ENCODE data around the gene DLX1.

DLX1 gene

GRCh38 chr2:172096626-172097547 lies 11.6 kb downstream of the DLX1 start:
- H3K9me2 ChIP-seq (replicated peaks; ENCODE audit: control insufficient read depth, low read length), result no peaks in the 10 kb centered on the region
- H3K4me3 ChIP-seq (ENCODE audit: low read length), result peak overlapping the region; percentile 79
- no peaks in the 10 kb centered on the region for H3K9me3 ChIP-seq (ENCODE audit: control insufficient read depth, insufficient read depth, low read length)
- H3K79me2 ChIP-seq (ENCODE audit: control insufficient read depth, low read length), result no peaks in the 10 kb centered on the region
- peak overlapping the region; percentile 89 for H3K4me2 ChIP-seq (ENCODE audit: low read length)
- no peak overlapping the region for H3K27ac ChIP-seq (ENCODE audit: low read depth, low read length)
- TF ChIP-seq CTCF (IDR thresholded peaks at IDR 0.05; ENCODE audit: low read depth, low read length, poor library complexity, severe bottlenecking) (no peak), EZH2phosphoT487 (IDR thresholded peaks at IDR 0.05; ENCODE audit: borderline replicate concordance, low read length) (peak; percentile 80; the same call in 1 of the 2 replicates)
- no peaks in the 10 kb centered on the region for H3K36me3 ChIP-seq (ENCODE audit: control insufficient read depth, low read length)
- peaks cover 99% of the 10 kb centered on the region for H3K27me3 ChIP-seq (ENCODE audit: control insufficient read depth, low read length)
- H3K4me1 ChIP-seq (ENCODE audit: control insufficient read depth, low read length), result peaks cover 64% of the 10 kb centered on the region
- H3F3A ChIP-seq (ENCODE audit: control insufficient read depth, insufficient read depth), result peaks cover 12% of the 10 kb centered on the region
- peaks cover 16% of the 10 kb centered on the region; the same call in 1 of the 2 replicates for H4K20me1 ChIP-seq (ENCODE audit: control insufficient read depth, insufficient read depth, low read depth, low read length)

- no peaks in the 10 kb centered on the region for H3K79me2 ChIP-seq (ENCODE audit: control insufficient read depth, low read length)
- peaks cover 16% of the 10 kb centered on the region; the same call in 1 of the 2 replicates for H4K20me1 ChIP-seq (ENCODE audit: control insufficient read depth, insufficient read depth, low read depth, low read length)
- no peak overlapping the region for H3K27ac ChIP-seq (ENCODE audit: low read depth, low read length)
- TF ChIP-seq CTCF (IDR thresholded peaks at IDR 0.05; ENCODE audit: low read depth, low read length, poor library complexity, severe bottlenecking) (no peak), EZH2phosphoT487 (IDR thresholded peaks at IDR 0.05; ENCODE audit: borderline replicate concordance, low read length) (no peak)
- no peak overlapping the region for H3K4me3 ChIP-seq (ENCODE audit: low read length)
- no peak overlapping the region for H3K4me2 ChIP-seq (ENCODE audit: low read length)
- no peaks in the 10 kb centered on the region for H3K9me2 ChIP-seq (replicated peaks; ENCODE audit: control insufficient read depth, low read length)
- no peaks in the 10 kb centered on the region for H3K9me3 ChIP-seq (ENCODE audit: control insufficient read depth, insufficient read depth, low read length)
- peaks cover 70% of the 10 kb centered on the region for H3K4me1 ChIP-seq (ENCODE audit: control insufficient read depth, low read length)
- H3K27me3 ChIP-seq (ENCODE audit: control insufficient read depth, low read length), result peaks cover 96% of the 10 kb centered on the region
- no peaks in the 10 kb centered on the region for H3K36me3 ChIP-seq (ENCODE audit: control insufficient read depth, low read length)
- H3F3A ChIP-seq (ENCODE audit: control insufficient read depth, insufficient read depth), result peaks cover 5% of the 10 kb centered on the region; the same call in 1 of the 2 replicates
Observed at GRCh38 chr2:172097557-172098131, 12.3 kb downstream of the DLX1 start.

- peaks cover 90% of the 10 kb centered on the region for H3K27me3 ChIP-seq (ENCODE audit: control insufficient read depth, low read length)
- H4K20me1 ChIP-seq (ENCODE audit: control insufficient read depth, insufficient read depth, low read depth, low read length), result peaks cover 16% of the 10 kb centered on the region; the same call in 1 of the 2 replicates
- H3K36me3 ChIP-seq (ENCODE audit: control insufficient read depth, low read length), result no peaks in the 10 kb centered on the region
- H3K9me3 ChIP-seq (ENCODE audit: control insufficient read depth, insufficient read depth, low read length), result no peaks in the 10 kb centered on the region
- H3K4me3 ChIP-seq (ENCODE audit: low read length), result no peak overlapping the region
- H3K79me2 ChIP-seq (ENCODE audit: control insufficient read depth, low read length), result no peaks in the 10 kb centered on the region
- TF ChIP-seq EZH2phosphoT487 (IDR thresholded peaks at IDR 0.05; ENCODE audit: borderline replicate concordance, low read length), result no peak
- TF ChIP-seq CTCF (IDR thresholded peaks at IDR 0.05; ENCODE audit: low read depth, low read length, poor library complexity, severe bottlenecking), result no peak
- H3F3A ChIP-seq (ENCODE audit: control insufficient read depth, insufficient read depth), result peaks cover 5% of the 10 kb centered on the region; the same call in 1 of the 2 replicates
- H3K9me2 ChIP-seq (replicated peaks; ENCODE audit: control insufficient read depth, low read length), result no peaks in the 10 kb centered on the region
- peaks cover 73% of the 10 kb centered on the region for H3K4me1 ChIP-seq (ENCODE audit: control insufficient read depth, low read length)
- no peak overlapping the region for H3K27ac ChIP-seq (ENCODE audit: low read depth, low read length)
- H3K4me2 ChIP-seq (ENCODE audit: low read length), result peak overlapping the region; percentile 79; the same call in 1 of the 2 replicates
Observed at GRCh38 chr2:172098287-172098649, 13.0 kb downstream of the DLX1 start.

Measured in DOHH2 (cell line).